ENCODE results near the gene C1orf105.

The C1orf105 gene

GRCh38 chr1:172460887-172461315 lies 40.4 kb downstream of the C1orf105 start:
- no peak for DNase-seq

GRCh38 chr1:172465617-172466016 lies 45.1 kb downstream of the C1orf105 start:
- no peak for DNase-seq

- DNase-seq = no peak
These were observed 46.4 kb downstream of the C1orf105 start for GRCh38 chr1:172466795-172467407.

GRCh38 chr1:172467446-172467845 lies 47.0 kb downstream of the C1orf105 start:
- DNase-seq = no peak

- no peak for DNase-seq
These were observed 47.8 kb downstream of the C1orf105 start for GRCh38 chr1:172468296-172468695.

GRCh38 chr1:172469717-172470116 lies 49.2 kb downstream of the C1orf105 start:
- no peak for DNase-seq

- DNase-seq = no peak
These were observed 49.7 kb downstream of the C1orf105 start for GRCh38 chr1:172470149-172470548.

GRCh38 chr1:172471666-172472065 lies 51.2 kb downstream of the C1orf105 start:
- no peak for DNase-seq

GRCh38 chr1:172472495-172472894 lies 52.0 kb downstream of the C1orf105 start:
- DNase-seq = no peak

- DNase-seq = no peak
These were observed 52.8 kb downstream of the C1orf105 start for GRCh38 chr1:172473302-172473701.

GRCh38 chr1:172473842-172474241 lies 53.4 kb downstream of the C1orf105 start:
- no peak for DNase-seq

GRCh38 chr1:172476218-172476811 lies 55.8 kb downstream of the C1orf105 start:
- no peak for DNase-seq

- DNase-seq = no peak
These were observed 56.7 kb downstream of the C1orf105 start for GRCh38 chr1:172477216-172477615.

GRCh38 chr1:172477741-172478140 lies 57.3 kb downstream of the C1orf105 start:
- DNase-seq = no peak

- no peak for DNase-seq
These were observed 58.0 kb downstream of the C1orf105 start for GRCh38 chr1:172478485-172478884.

- DNase-seq = no peak
These were observed 59.9 kb downstream of the C1orf105 start for GRCh38 chr1:172480431-172480830.

GRCh38 chr1:172482044-172482443 lies 61.6 kb downstream of the C1orf105 start:
- DNase-seq = no peak

- DNase-seq = no peak
These were observed 63.0 kb downstream of the C1orf105 start for GRCh38 chr1:172483448-172483847.

- no peak for DNase-seq
These were observed 63.8 kb downstream of the C1orf105 start for GRCh38 chr1:172484252-172484651.

- DNase-seq = no peak
These were observed 65.1 kb downstream of the C1orf105 start for GRCh38 chr1:172485626-172486025.

GRCh38 chr1:172486805-172487454 lies 66.4 kb downstream of the C1orf105 start:
- DNase-seq = no peak

GRCh38 chr1:172487550-172487949 lies 67.1 kb downstream of the C1orf105 start:
- DNase-seq = no peak

GRCh38 chr1:172488393-172488792 lies 67.9 kb downstream of the C1orf105 start:
- no peak for DNase-seq

GRCh38 chr1:172489847-172490246 lies 69.4 kb downstream of the C1orf105 start:
- no peak for DNase-seq
